ENCODE measurements around the gene NRP2.

DNA sequence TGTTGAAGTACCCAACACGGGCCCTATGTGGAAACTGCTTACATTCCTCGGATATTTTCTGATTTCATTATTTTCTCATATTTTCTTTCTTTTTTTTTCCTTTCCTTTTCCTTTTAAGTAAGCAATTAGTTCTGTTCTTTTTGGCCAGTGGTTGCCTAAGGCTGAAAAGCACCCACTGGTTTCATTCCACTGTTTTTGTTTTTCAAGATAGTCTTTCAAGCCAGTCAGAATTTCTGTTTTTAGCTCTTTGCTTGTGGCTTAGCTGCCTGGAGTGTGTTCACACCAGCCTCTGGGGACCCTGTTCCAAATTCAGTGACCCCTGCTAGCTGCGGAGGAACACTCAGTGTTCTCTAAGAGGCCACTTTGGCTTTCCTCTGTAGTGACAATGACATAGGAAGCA is 73.6 kb downstream of the NRP2 start:
- TF ChIP-seq TAF1 (conservative IDR thresholded peaks at IDR 0.05), result no peak
- TF ChIP-seq CTCF (IDR thresholded peaks at IDR 0.05; ENCODE audit: low read depth, low read length, missing input control), result no peak
